MM.1S (cell line): Measurements from ENCODE around the gene MS4A4E.

ENCODE experiments used
- DNase-seq: peaks from one replicate; pipeline ENCODE4 v3.0.0-alpha.2; 2015
- H2AFZ ChIP-seq: fragments of 300-600 bp; sonication (generic); 2 replicates; pipeline ENCODE4 v1.6.0; 2016; ENCODE audit warnings: antibody characterized with exemption, low read length
- H3F3A ChIP-seq: fragments of 300-600 bp; sonication (generic); 2 replicates; pipeline ENCODE4 v1.6.1; 2016; ENCODE audit warnings: mild to moderate bottlenecking, antibody characterized with exemption, low read length, moderate library complexity, mixed read lengths; ENCODE audit not compliant: insufficient read depth
- H3K27ac ChIP-seq: fragments of 300-600 bp; sonication (generic); 2 replicates; pipeline ENCODE4 v1.5.1; 2016; ENCODE audit warnings: mild to moderate bottlenecking, low read length
- H3K27me3 ChIP-seq: fragments of 300-600 bp; sonication (generic); replicated peaks from 2 replicates; pipeline ENCODE4 v1.6.0; 2016; ENCODE audit warnings: low read length; ENCODE audit not compliant: insufficient read depth
- H3K36me3 ChIP-seq: fragments of 300-600 bp; sonication (generic); replicated peaks from 2 replicates; pipeline ENCODE4 v1.6.1; 2016; ENCODE audit warnings: mild to moderate bottlenecking, low read length, mixed read lengths; ENCODE audit not compliant: insufficient read depth
- H3K4me1 ChIP-seq: fragments of 300-600 bp; sonication (generic); 2 replicates; pipeline ENCODE4 v1.6.1; 2016; ENCODE audit warnings: low read length, mixed read lengths
- H3K4me2 ChIP-seq: fragments of 300-600 bp; sonication (generic); 2 replicates; pipeline ENCODE4 v1.6.0; 2016; ENCODE audit warnings: low read depth, low read length
- H3K4me3 ChIP-seq: fragments of 300-600 bp; sonication (generic); 2 replicates; pipeline ENCODE4 v1.5.1; 2016; ENCODE audit warnings: low read length, mixed read lengths
- H3K79me2 ChIP-seq: fragments of 300-600 bp; sonication (generic); 2 replicates; pipeline ENCODE4 v1.6.1; 2016; ENCODE audit warnings: mixed run types, low read length, mixed read lengths
- H3K9ac ChIP-seq: fragments of 300-600 bp; sonication (generic); 2 replicates; pipeline ENCODE4 v1.6.1; 2016; ENCODE audit warnings: low read length, mixed read lengths
- H3K9me2 ChIP-seq: fragments of 300-600 bp; sonication (generic); replicated peaks from 2 replicates; pipeline ENCODE4 v1.6.1; 2016; ENCODE audit warnings: mild to moderate bottlenecking, low read length, mixed read lengths; ENCODE audit not compliant: insufficient read depth
- H3K9me3 ChIP-seq: fragments of 300-600 bp; sonication (generic); replicated peaks from 2 replicates; pipeline ENCODE4 v1.6.1; 2016; ENCODE audit warnings: mild to moderate bottlenecking, low read length, mixed read lengths; ENCODE audit not compliant: insufficient read depth
- H4K20me1 ChIP-seq: fragments of 300-600 bp; sonication (generic); 2 replicates; pipeline ENCODE4 v1.6.1; 2016; ENCODE audit warnings: mild to moderate bottlenecking, low read length, moderate library complexity, mixed read lengths; ENCODE audit not compliant: insufficient read depth
- EZH2 ChIP-seq: fragments of 300-600 bp; sonication (generic); optimal IDR thresholded peaks from 2 replicates; pipeline ENCODE3; 2017; ENCODE audit warnings: low read depth, mild to moderate bottlenecking, antibody characterized with exemption, low read length, mixed read lengths
- EZH2phosphoT487 ChIP-seq: fragments of 300-600 bp; sonication (generic); IDR thresholded peaks from 2 replicates; pipeline ENCODE4 v1.6.1; 2018; ENCODE audit warnings: antibody characterized with exemption, low read length
- TF ChIP-seq, protein P1 (sequence below): fragments of 300-600 bp; sonication (generic); IDR thresholded peaks from 2 replicates; pipeline ENCODE4 v1.5.1; 2016; ENCODE audit warnings: antibody characterized with exemption, low read length, mixed read lengths

MS4A4E gene

DNA sequence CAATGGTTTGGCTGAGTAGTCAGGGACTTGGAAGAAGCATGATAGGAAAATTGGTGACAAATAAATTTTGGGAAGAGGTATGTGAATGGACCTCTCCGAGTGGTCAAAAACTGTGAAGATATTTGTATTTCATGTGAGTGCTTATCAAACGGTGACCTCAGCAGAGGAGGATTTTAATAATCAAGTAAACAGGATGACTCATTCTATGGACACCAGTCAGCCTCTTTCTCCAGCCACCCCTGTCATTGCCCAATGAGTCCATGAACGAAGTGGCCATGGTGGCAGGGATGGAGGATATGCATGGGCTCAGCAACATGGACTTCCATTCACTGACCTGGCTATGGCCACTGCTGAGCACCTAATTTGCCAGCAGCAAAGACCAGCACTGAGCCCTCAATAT lies 21.2 kb downstream of the MS4A4E start:
- TF ChIP-seq EZH2phosphoT487 (no peak), EZH2 (no peak)
- TF ChIP-seq, protein P1, sequence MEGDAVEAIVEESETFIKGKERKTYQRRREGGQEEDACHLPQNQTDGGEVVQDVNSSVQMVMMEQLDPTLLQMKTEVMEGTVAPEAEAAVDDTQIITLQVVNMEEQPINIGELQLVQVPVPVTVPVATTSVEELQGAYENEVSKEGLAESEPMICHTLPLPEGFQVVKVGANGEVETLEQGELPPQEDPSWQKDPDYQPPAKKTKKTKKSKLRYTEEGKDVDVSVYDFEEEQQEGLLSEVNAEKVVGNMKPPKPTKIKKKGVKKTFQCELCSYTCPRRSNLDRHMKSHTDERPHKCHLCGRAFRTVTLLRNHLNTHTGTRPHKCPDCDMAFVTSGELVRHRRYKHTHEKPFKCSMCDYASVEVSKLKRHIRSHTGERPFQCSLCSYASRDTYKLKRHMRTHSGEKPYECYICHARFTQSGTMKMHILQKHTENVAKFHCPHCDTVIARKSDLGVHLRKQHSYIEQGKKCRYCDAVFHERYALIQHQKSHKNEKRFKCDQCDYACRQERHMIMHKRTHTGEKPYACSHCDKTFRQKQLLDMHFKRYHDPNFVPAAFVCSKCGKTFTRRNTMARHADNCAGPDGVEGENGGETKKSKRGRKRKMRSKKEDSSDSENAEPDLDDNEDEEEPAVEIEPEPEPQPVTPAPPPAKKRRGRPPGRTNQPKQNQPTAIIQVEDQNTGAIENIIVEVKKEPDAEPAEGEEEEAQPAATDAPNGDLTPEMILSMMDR, result no peak
- Histone ChIP-seq H2AFZ (no peak overlapping the region), H3F3A (no peaks in the 10 kb centered on the region), H3K36me3 (no peaks in the 10 kb centered on the region), H3K4me2 (no peak overlapping the region), H3K27me3 (no peaks in the 10 kb centered on the region), H3K4me1 (no peaks in the 10 kb centered on the region), H3K27ac (no peak overlapping the region), H4K20me1 (no peaks in the 10 kb centered on the region), H3K9me3 (no peaks in the 10 kb centered on the region), H3K9ac (no peak overlapping the region), H3K4me3 (no peak overlapping the region), H3K79me2 (no peaks in the 10 kb centered on the region), H3K9me2 (no peaks in the 10 kb centered on the region)
- DNase-seq, result no peak

DNA sequence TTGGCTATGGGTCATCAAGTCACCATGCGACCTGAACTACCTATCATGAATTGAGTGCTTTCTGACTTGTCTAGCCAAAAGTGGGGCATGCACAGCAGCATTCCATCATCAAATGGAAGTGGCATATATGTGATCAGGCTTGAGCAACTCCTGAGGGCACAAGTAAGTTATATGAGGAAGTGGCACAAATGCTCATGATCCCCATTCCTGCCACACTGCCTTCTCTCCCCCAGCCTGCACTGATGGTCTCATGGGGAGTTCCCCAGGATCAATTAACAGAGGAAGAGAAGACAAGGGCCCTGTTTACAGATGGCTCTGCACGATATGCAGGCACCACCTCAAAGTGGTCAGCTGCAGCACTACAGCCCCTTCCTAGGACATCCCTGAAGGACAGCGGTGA lies 21.8 kb downstream of the MS4A4E start:
- no peak overlapping the region for H2AFZ ChIP-seq
- TF ChIP-seq, protein P1, result no peak
- no peak for TF ChIP-seq EZH2
- no peak for TF ChIP-seq EZH2phosphoT487
- H3K4me2 ChIP-seq, result no peak overlapping the region
- no peaks in the 10 kb centered on the region for H3F3A ChIP-seq
- no peak for DNase-seq
- H3K4me3 ChIP-seq, result no peak overlapping the region
- no peaks in the 10 kb centered on the region for H3K79me2 ChIP-seq
- H3K9me3 ChIP-seq, result no peaks in the 10 kb centered on the region
- no peaks in the 10 kb centered on the region for H3K36me3 ChIP-seq
- H3K9ac ChIP-seq, result no peak overlapping the region
- H3K9me2 ChIP-seq, result no peaks in the 10 kb centered on the region
- H3K4me1 ChIP-seq, result no peaks in the 10 kb centered on the region
- H3K27me3 ChIP-seq, result no peaks in the 10 kb centered on the region
- H4K20me1 ChIP-seq, result no peaks in the 10 kb centered on the region
- H3K27ac ChIP-seq, result no peak overlapping the region

DNA sequence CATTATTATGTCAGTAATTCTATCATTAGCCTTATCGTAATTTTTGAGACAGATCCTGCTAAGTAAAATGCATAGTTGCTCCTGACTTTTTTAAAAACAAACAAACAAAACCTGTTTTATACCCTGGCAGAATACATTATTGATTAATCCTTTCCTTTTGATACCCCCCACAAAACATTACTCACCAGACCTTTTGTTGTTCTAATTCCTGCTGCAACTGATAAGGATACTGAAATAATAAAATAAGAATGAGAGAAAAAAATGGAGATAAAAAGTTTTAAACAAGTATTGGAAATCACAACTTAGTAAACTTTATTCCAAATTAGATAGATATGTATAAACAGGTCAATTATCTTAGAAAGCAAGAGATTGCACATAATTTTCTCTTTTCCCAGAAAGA lies 28.6 kb downstream of the MS4A4E start:
- Histone ChIP-seq H3K79me2 (no peaks in the 10 kb centered on the region), H3K36me3 (no peaks in the 10 kb centered on the region)

More for the DNA sequence above, 28.6 kb downstream of the MS4A4E start:
- Histone ChIP-seq H2AFZ (no peak overlapping the region), H4K20me1 (no peaks in the 10 kb centered on the region), H3K27ac (no peak overlapping the region), H3K4me3 (no peak overlapping the region), H3K27me3 (no peaks in the 10 kb centered on the region), H3K9me2 (no peaks in the 10 kb centered on the region), H3K4me2 (no peak overlapping the region), H3K9me3 (no peaks in the 10 kb centered on the region), H3F3A (no peaks in the 10 kb centered on the region), H3K9ac (no peak overlapping the region), H3K4me1 (no peaks in the 10 kb centered on the region)
- TF ChIP-seq, protein P1, result no peak
- TF ChIP-seq EZH2phosphoT487 (no peak), EZH2 (no peak)
- DNase-seq, result no peak
